ENCODE data around the gene PSMC3. TPM values are rescaled to one million over a fixed set of nuclear protein-coding genes. Genes with fewer than 3 reads are reported as not detected.

PSMC3 gene
- total and polyA plus RNA-seq, 4 donors = 61.6 to 192 (median 141) TPM

- no peaks in the 10 kb centered on the region for H3K36me3 ChIP-seq (ENCODE audit: control insufficient read depth in 4 of 4, insufficient read depth in 4 of 4, low read length in 4 of 4)
- DNase-seq = no peak
- no peaks in the 10 kb centered on the region for H3K27me3 ChIP-seq (ENCODE audit: control insufficient read depth in 3 of 3, insufficient read depth in 3 of 3, low read length in 2 of 3)
- H3K4me3 ChIP-seq = peak within 1 kb of the TSS; percentile 29
- no peak for TF ChIP-seq CTCF (IDR thresholded peaks at IDR 0.05; ENCODE audit: control extremely low read depth, extremely low read depth)
- H3K9ac ChIP-seq (ENCODE audit: insufficient read depth in 1 of 2, low read length in 2 of 2) = no peak within 1 kb of the TSS
- H3K4me1 ChIP-seq (ENCODE audit: control insufficient read depth in 5 of 5, insufficient read depth in 5 of 5, low read length in 5 of 5) = peaks cover 0 to 2% (median 0%) of the 10 kb centered on the region in 5 donors
- peak; percentile 56 for ATAC-seq (ENCODE audit: insufficient read depth, low FRiP score)
- WGBS, 2 donors = 30 to 65% methylated on average over 31 of the region's 31 CpGs
- no peaks in the 10 kb centered on the region for H3K9me3 ChIP-seq (ENCODE audit: control insufficient read depth in 4 of 4, insufficient read depth in 3 of 4, low read length in 3 of 4)
- peak within 1 kb of the TSS in 1 of 2 donors; percentile 87 for H3K27ac ChIP-seq (ENCODE audit: low read depth in 1 of 2, low read length in 1 of 2)
Measured at GRCh38 chr11:47378010-47378835, 48.0 kb downstream of the PSMC3 start, which contains the start of gene SPI1. Gene SPI1, minus strand, starts transcription at chr11:47378547. Its CDS starts 194 bp downstream, at chr11:47378353.

- H3K27ac ChIP-seq (ENCODE audit: low read depth in 1 of 2, low read length in 1 of 2) = peak overlapping the region in 1 of 2 donors; percentile 87
- H3K4me3 ChIP-seq = peak overlapping the region; percentile 29
Measured at GRCh38 chr11:47377571-47378009, 48.6 kb downstream of the PSMC3 start.

GRCh38 chr11:47376525-47377371 lies 49.5 kb downstream of the PSMC3 start:
- Histone ChIP-seq H3K36me3 (ENCODE audit: control insufficient read depth in 4 of 4, insufficient read depth in 4 of 4, low read length in 4 of 4) (no peaks in the 10 kb centered on the region), H3K4me3 (no peak overlapping the region), H3K27me3 (ENCODE audit: control insufficient read depth in 3 of 3, insufficient read depth in 3 of 3, low read length in 2 of 3) (no peaks in the 10 kb centered on the region), H3K4me1 (ENCODE audit: control insufficient read depth in 5 of 5, insufficient read depth in 5 of 5, low read length in 5 of 5) (peaks cover 0 to 2% (median 0%) of the 10 kb centered on the region in 5 donors), H3K27ac (ENCODE audit: low read depth in 1 of 2, low read length in 1 of 2) (peak overlapping the region in 1 of 2 donors; percentile 87), H3K9ac (ENCODE audit: insufficient read depth in 1 of 2, low read length in 2 of 2) (no peak overlapping the region), H3K9me3 (ENCODE audit: control insufficient read depth in 4 of 4, insufficient read depth in 3 of 4, low read length in 3 of 4) (no peaks in the 10 kb centered on the region)
- no peak for TF ChIP-seq CTCF (IDR thresholded peaks at IDR 0.05; ENCODE audit: control extremely low read depth, extremely low read depth)
- 20 to 47% methylated on average over 14 of the region's 14 CpGs for WGBS, 2 donors
- ATAC-seq (ENCODE audit: insufficient read depth, low FRiP score) (peak; percentile 13), DNase-seq (no peak)

More at GRCh38 chr11:47377571-47378009, 48.6 kb downstream of the PSMC3 start:
- ATAC-seq (ENCODE audit: insufficient read depth, low FRiP score) (no peak), DNase-seq (no peak)
- no peaks in the 10 kb centered on the region for H3K27me3 ChIP-seq (ENCODE audit: control insufficient read depth in 3 of 3, insufficient read depth in 3 of 3, low read length in 2 of 3)
- TF ChIP-seq CTCF (IDR thresholded peaks at IDR 0.05; ENCODE audit: control extremely low read depth, extremely low read depth) = no peak
- no peaks in the 10 kb centered on the region for H3K9me3 ChIP-seq (ENCODE audit: control insufficient read depth in 4 of 4, insufficient read depth in 3 of 4, low read length in 3 of 4)
- no peak overlapping the region for H3K9ac ChIP-seq (ENCODE audit: insufficient read depth in 1 of 2, low read length in 2 of 2)
- H3K36me3 ChIP-seq (ENCODE audit: control insufficient read depth in 4 of 4, insufficient read depth in 4 of 4, low read length in 4 of 4) = no peaks in the 10 kb centered on the region
- H3K4me1 ChIP-seq (ENCODE audit: control insufficient read depth in 5 of 5, insufficient read depth in 5 of 5, low read length in 5 of 5) = peaks cover 0 to 2% (median 0%) of the 10 kb centered on the region in 5 donors
- 34 to 67% methylated on average over 5 of the region's 5 CpGs for WGBS, 2 donors
